Right lung (tissue), 10 donors: ENCODE data around the gene ABRAXAS1. TPM values are rescaled to one million over a fixed set of nuclear protein-coding genes. Genes with fewer than 3 reads are reported as not detected.
"Not testable (repeated sequence)": the region's sequence is repeated elsewhere in the genome, so short reads cannot be mapped to it uniquely, and the experiment has no call there.

Experiments
- DNase-seq, 2 donors: peaks; one replicate each; pipeline ENCODE4 v3.0.0-alpha.2; 2013
- long read RNA-seq, 8 donors: transcript quantifications; one replicate each; lab custom pipeline, GENCODE V29; 2026
- polyA plus RNA-seq, 5 donors: library from polyadenylated mRNA; unstranded; fragments of 120-200 nt; gene quantifications; one replicate each; pipeline versions ENCODE4 v1.2.1 to v1.2.3, GENCODE V29; 2013; ENCODE audit warnings: inconsistent platforms in 1 of 5, low replicate concordance in 1 of 5; ENCODE audit not compliant: insufficient read length in 5 of 5, insufficient read depth in 1 of 5

The ABRAXAS1 gene
- polyA plus RNA-seq: 10 to 100 TPM; 34.8 to 58.3 (median 52.6) TPM
- long read RNA-seq, donor 1, full-length matches to known transcripts: 9 of 9 reads
- long read RNA-seq, donor 1, partial matches to known transcripts: 0 of 9 reads
- long read RNA-seq, donor 1, other reads (novel, unspliced or antisense): 0 of 9 reads
- long read RNA-seq, donor 2, full-length matches to known transcripts: 5 of 5 reads
- long read RNA-seq, donor 2, partial matches to known transcripts: 0 of 5 reads
- long read RNA-seq, donor 2, other reads (novel, unspliced or antisense): 0 of 5 reads
- long read RNA-seq, donor 3, full-length matches to known transcripts: 2 of 2 reads
- long read RNA-seq, donor 3, partial matches to known transcripts: 0 of 2 reads
- long read RNA-seq, donor 3, other reads (novel, unspliced or antisense): 0 of 2 reads
- long read RNA-seq, donor 4, full-length matches to known transcripts: 3 of 10 reads
- long read RNA-seq, donor 4, partial matches to known transcripts: 0 of 10 reads
- long read RNA-seq, donor 4, other reads (novel, unspliced or antisense): 7 of 10 reads
- long read RNA-seq, donor 5, full-length matches to known transcripts: 8 of 32 reads
- long read RNA-seq, donor 5, partial matches to known transcripts: 24 of 32 reads
- long read RNA-seq, donor 5, other reads (novel, unspliced or antisense): 0 of 32 reads
- long read RNA-seq, donor 6, full-length matches to known transcripts: 6 of 6 reads
- long read RNA-seq, donor 6, partial matches to known transcripts: 0 of 6 reads
- long read RNA-seq, donor 6, other reads (novel, unspliced or antisense): 0 of 6 reads
- long read RNA-seq, donor 7, full-length matches to known transcripts: 2 of 2 reads
- long read RNA-seq, donor 7, partial matches to known transcripts: 0 of 2 reads
- long read RNA-seq, donor 7, other reads (novel, unspliced or antisense): 0 of 2 reads
- long read RNA-seq, donor 8, full-length matches to known transcripts: 3 of 3 reads
- long read RNA-seq, donor 8, partial matches to known transcripts: 0 of 3 reads
- long read RNA-seq, donor 8, other reads (novel, unspliced or antisense): 0 of 3 reads

GRCh38 chr4:83484500-83485461 lies at the start of gene ABRAXAS1:
ABRAXAS1 (minus strand) TSS chr4:83485100; CDS start chr4:83485072, 28 bp downstream.
- peak; percentile 93 to 94 for DNase-seq

- no peak for DNase-seq
These were observed 42.8 kb upstream of the ABRAXAS1 start for GRCh38 chr4:83527671-83528070.

GRCh38 chr4:83522239-83522638 lies 37.3 kb upstream of the ABRAXAS1 start:
- no peak for DNase-seq

GRCh38 chr4:83516042-83516772 lies 31.3 kb upstream of the ABRAXAS1 start:
- DNase-seq: no peak

- no peak for DNase-seq
These were observed 25.5 kb upstream of the ABRAXAS1 start for GRCh38 chr4:83510442-83510841.

- DNase-seq: not testable (repeated sequence)
These were observed 24.3 kb upstream of the ABRAXAS1 start for GRCh38 chr4:83509156-83509585.

- DNase-seq: no peak
These were observed 20.1 kb upstream of the ABRAXAS1 start for GRCh38 chr4:83504996-83505395.

- no peak for DNase-seq
These were observed 19.6 kb upstream of the ABRAXAS1 start for GRCh38 chr4:83504503-83504902.

- DNase-seq: no peak
These were observed 19.1 kb upstream of the ABRAXAS1 start for GRCh38 chr4:83503974-83504373.

GRCh38 chr4:83501671-83502070 lies 16.8 kb upstream of the ABRAXAS1 start:
- DNase-seq: not testable (repeated sequence)

- DNase-seq: no peak
These were observed 13.3 kb upstream of the ABRAXAS1 start for GRCh38 chr4:83498187-83498586.

- DNase-seq: not testable (repeated sequence)
These were observed 11.4 kb upstream of the ABRAXAS1 start for GRCh38 chr4:83496085-83496917.

GRCh38 chr4:83490876-83491450 lies 6.1 kb upstream of the ABRAXAS1 start:
- DNase-seq: no peak

- DNase-seq: no peak
These were observed 4.9 kb upstream of the ABRAXAS1 start for GRCh38 chr4:83489711-83490326.

- DNase-seq: no peak
These were observed 1.7 kb upstream of the ABRAXAS1 start for GRCh38 chr4:83486457-83487129.

- DNase-seq: no peak
These were observed 10.9 kb downstream of the ABRAXAS1 start for GRCh38 chr4:83473966-83474365.

GRCh38 chr4:83473423-83473822 lies 11.5 kb downstream of the ABRAXAS1 start:
- no peak for DNase-seq

- no peak for DNase-seq
These were observed 28.8 kb downstream of the ABRAXAS1 start for GRCh38 chr4:83456184-83456501.
